A172 (cell line): ENCODE measurements around the gene SLC17A7. TPM values are rescaled to one million over a fixed set of nuclear protein-coding genes. Genes with fewer than 3 reads are reported as not detected.
"Not testable (repeated sequence)": the region's sequence is repeated elsewhere in the genome, so short reads cannot be mapped to it uniquely, and the experiment has no call there.

Source experiments
- DNase-seq: peaks from one replicate; pipeline ENCODE4 v3.0.0-alpha.2; 2015; ENCODE audit warnings: low spot score
- total RNA-seq: library from RNA; depleted of rRNA; stranded (reverse); fragments of >200 nt; shearing (Covaris generic); gene quantifications from 2 replicates; pipeline ENCODE4 v1.2.3, GENCODE V29; 2014

The SLC17A7 gene
- total RNA-seq, 1 experiment from 2014 or later = not detected

- DNase-seq = peak; percentile 27
Measured at GRCh38 chr19:49469828-49470614, 28.7 kb upstream of the SLC17A7 start.

GRCh38 chr19:49468746-49469447 is 27.6 kb upstream of the SLC17A7 start:
- DNase-seq = peak; percentile 94

- no peak for DNase-seq
Measured at GRCh38 chr19:49468199-49468598, 26.9 kb upstream of the SLC17A7 start.

- DNase-seq = no peak
Measured at GRCh38 chr19:49465371-49465770, 24.0 kb upstream of the SLC17A7 start.

- DNase-seq = no peak
Measured at GRCh38 chr19:49463960-49464740, 22.8 kb upstream of the SLC17A7 start.

- DNase-seq = no peak
Measured at GRCh38 chr19:49462492-49462891, 21.2 kb upstream of the SLC17A7 start.

- no peak for DNase-seq
Measured at GRCh38 chr19:49461656-49462055, 20.3 kb upstream of the SLC17A7 start.

- not testable (repeated sequence) for DNase-seq
Measured at GRCh38 chr19:49461130-49461529, 19.8 kb upstream of the SLC17A7 start.

- no peak for DNase-seq
Measured at GRCh38 chr19:49459388-49459787, 18.1 kb upstream of the SLC17A7 start.

GRCh38 chr19:49458567-49458903 is 17.2 kb upstream of the SLC17A7 start:
- no peak for DNase-seq

GRCh38 chr19:49456326-49456725 is 15.0 kb upstream of the SLC17A7 start:
- DNase-seq = no peak

GRCh38 chr19:49455773-49456172 is 14.4 kb upstream of the SLC17A7 start:
- no peak for DNase-seq

- DNase-seq = no peak
Measured at GRCh38 chr19:49453757-49454240, 12.5 kb upstream of the SLC17A7 start.

- peak; percentile 98 for DNase-seq
Measured at GRCh38 chr19:49453013-49453756, 11.9 kb upstream of the SLC17A7 start, which contains the start of gene ALDH16A1. Gene ALDH16A1, plus strand, starts transcription at chr19:49453225. Its CDS starts 107 bp downstream, at chr19:49453332.

GRCh38 chr19:49451430-49452181 is 10.3 kb upstream of the SLC17A7 start, which contains the start of gene PIH1D1:
Gene PIH1D1, minus strand, starts transcription at chr19:49451814. Its CDS starts 240 bp downstream, at chr19:49451574.
- peak; percentile 100 for DNase-seq

- no peak for DNase-seq
Measured at GRCh38 chr19:49450405-49450804, 9.1 kb upstream of the SLC17A7 start.

- DNase-seq = no peak
Measured at GRCh38 chr19:49448432-49448786, 7.1 kb upstream of the SLC17A7 start.

GRCh38 chr19:49447485-49448431 is 6.4 kb upstream of the SLC17A7 start:
- no peak for DNase-seq

- no peak for DNase-seq
Measured at GRCh38 chr19:49445997-49446396, 4.7 kb upstream of the SLC17A7 start.
